GOT3 (cell line): Measurements from ENCODE around the gene OMP.

Experiments used
- DNase-seq: peaks from one replicate; lab custom pipeline; 2025; ENCODE audit warnings: mixed read lengths; lab: John Stamatoyannopoulos, UW

Gene OMP

GRCh38 chr11:77104727-77105126 is 2.1 kb downstream of the OMP start:
- no peak for DNase-seq

- DNase-seq = no peak
These were observed 3.7 kb downstream of the OMP start for GRCh38 chr11:77106321-77106720.

- no peak for DNase-seq
These were observed 4.1 kb downstream of the OMP start for GRCh38 chr11:77106759-77107158.

- DNase-seq = no peak
These were observed 5.3 kb downstream of the OMP start for GRCh38 chr11:77107950-77108349.

- DNase-seq = no peak
These were observed 5.8 kb downstream of the OMP start for GRCh38 chr11:77108436-77108835.

GRCh38 chr11:77109236-77110019 is 6.8 kb downstream of the OMP start:
- DNase-seq = no peak

- no peak for DNase-seq
These were observed 8.2 kb downstream of the OMP start for GRCh38 chr11:77110836-77111235.

GRCh38 chr11:77111277-77111676 is 8.6 kb downstream of the OMP start:
- no peak for DNase-seq

GRCh38 chr11:77111946-77112345 is 9.3 kb downstream of the OMP start:
- no peak for DNase-seq

GRCh38 chr11:77112641-77113381 is 10.2 kb downstream of the OMP start:
- DNase-seq = no peak

GRCh38 chr11:77113382-77114088 is 10.9 kb downstream of the OMP start:
- DNase-seq = no peak

GRCh38 chr11:77114089-77114463 is 11.4 kb downstream of the OMP start:
- DNase-seq = no peak

- no peak for DNase-seq
These were observed 12.6 kb downstream of the OMP start for GRCh38 chr11:77115181-77115611.

- DNase-seq = no peak
These were observed 13.3 kb downstream of the OMP start for GRCh38 chr11:77115956-77116355.

- no peak for DNase-seq
These were observed 14.9 kb downstream of the OMP start for GRCh38 chr11:77117492-77117891.

GRCh38 chr11:77118086-77118485 is 15.4 kb downstream of the OMP start:
- DNase-seq = no peak

GRCh38 chr11:77118971-77119370 is 16.3 kb downstream of the OMP start:
- no peak for DNase-seq

- DNase-seq = no peak
These were observed 16.9 kb downstream of the OMP start for GRCh38 chr11:77119531-77119936.

GRCh38 chr11:77120571-77120970 is 17.9 kb downstream of the OMP start:
- no peak for DNase-seq

GRCh38 chr11:77121096-77121640 is 18.5 kb downstream of the OMP start:
- no peak for DNase-seq

GRCh38 chr11:77121876-77122575 is 19.4 kb downstream of the OMP start:
- no peak for DNase-seq
